ENCODE data around the gene NAT16. TPM values are rescaled to one million over a fixed set of nuclear protein-coding genes. Genes with fewer than 3 reads are reported as not detected.

Gene NAT16
- total and polyA plus RNA-seq, 2 of the 13 experiments (the other 11 are each of a cell fraction or from before 2014, with no cell fraction given), result 0.04 TPM; not detected in 1

- TF ChIP-seq REPIN1 (CRISPR knock-in tag; IDR thresholded peaks at IDR 0.05; ENCODE audit: borderline replicate concordance, low read depth), result no peak
- no peak for TF ChIP-seq NR2F6 (IDR thresholded peaks at IDR 0.05)
- no peak for TF ChIP-seq NR2F6 (CRISPR knock-in tag; IDR thresholded peaks at IDR 0.05)
- TF ChIP-seq FOSL1 (CRISPR knock-in tag; IDR thresholded peaks at IDR 0.05; ENCODE audit: borderline replicate concordance), result no peak
- TF ChIP-seq RARA (CRISPR knock-in tag; IDR thresholded peaks at IDR 0.05), result no peak
- no peak for TF ChIP-seq ZNF616 (CRISPR knock-in tag; IDR thresholded peaks at IDR 0.05; ENCODE audit: low read depth)
- TF ChIP-seq SP2 (CRISPR knock-in tag; IDR thresholded peaks at IDR 0.05), result no peak
- no peak for TF ChIP-seq FOXJ3 (CRISPR knock-in tag; IDR thresholded peaks at IDR 0.05; ENCODE audit: borderline replicate concordance)
- TF ChIP-seq HIC2 (CRISPR knock-in tag; IDR thresholded peaks at IDR 0.05; ENCODE audit: low read depth), result no peak
- no peak for TF ChIP-seq SRF (IDR thresholded peaks at IDR 0.05; ENCODE audit: low read depth, low read length)
- peak; percentile 19; the same call in 1 of the 2 replicates for TF ChIP-seq ATF7-NPFF (CRISPR knock-in tag; IDR thresholded peaks at IDR 0.05; ENCODE audit: low read depth)
- no peak for TF ChIP-seq MAF1 (CRISPR knock-in tag; IDR thresholded peaks at IDR 0.05; ENCODE audit: borderline replicate concordance)
- no peak for TF ChIP-seq BRD4 (CRISPR knock-in tag; IDR thresholded peaks at IDR 0.05)
- TF ChIP-seq SRSF9 (IDR thresholded peaks at IDR 0.05; ENCODE audit: borderline replicate concordance, insufficient read depth, low read depth, low read length, poor library complexity, severe bottlenecking), result no peak
- TF ChIP-seq SNRNP70 (IDR thresholded peaks at IDR 0.05; ENCODE audit: low read depth, low read length), result no peak
- no peak for TF ChIP-seq MAFF (IDR thresholded peaks at IDR 0.05; ENCODE audit: low read depth, low read length)
- no peak for TF ChIP-seq FOXO4 (CRISPR knock-in tag; conservative IDR thresholded peaks at IDR 0.05)
- no peak for TF ChIP-seq ZNF766 (CRISPR knock-in tag; IDR thresholded peaks at IDR 0.05; ENCODE audit: borderline replicate concordance)
- TF ChIP-seq ZNF317 (CRISPR knock-in tag; IDR thresholded peaks at IDR 0.05), result no peak
- TF ChIP-seq MXD3 (CRISPR knock-in tag; IDR thresholded peaks at IDR 0.05), result 0 out of 2 replicates have a peak, but pooled peaks have one; percentile 22
- no peak for TF ChIP-seq KLF15 (CRISPR knock-in tag; IDR thresholded peaks at IDR 0.05; ENCODE audit: borderline replicate concordance)
- TF ChIP-seq ZNF549 (CRISPR knock-in tag; IDR thresholded peaks at IDR 0.05), result no peak
- TF ChIP-seq ZKSCAN5 (CRISPR knock-in tag; IDR thresholded peaks at IDR 0.05), result no peak
- 0 out of 2 replicates have a peak, but pooled peaks have one; percentile 40 for TF ChIP-seq SIN3A (IDR thresholded peaks at IDR 0.05; ENCODE audit: borderline replicate concordance, low read depth, low read length)
- TF ChIP-seq KDM4B (CRISPR knock-in tag; IDR thresholded peaks at IDR 0.05), result no peak
- no peak for TF ChIP-seq FLYWCH1 (CRISPR knock-in tag; IDR thresholded peaks at IDR 0.05)
- no peak for TF ChIP-seq TOE1 (CRISPR knock-in tag; IDR thresholded peaks at IDR 0.05)
- no peak for TF ChIP-seq MTA1 (CRISPR knock-in tag; IDR thresholded peaks at IDR 0.05; ENCODE audit: borderline replicate concordance)
These were observed 51.9 kb downstream of the NAT16 start (continued) for GRCh38 chr7:101128040-101128834.
